Prostate gland (tissue), 2 donors: Measurements from ENCODE around the gene ATP5F1D.

Experiments used
- CTCF ChIP-seq, 4 experiments: fragments of 200-600 bp in 2 of 4; fragments of 450-650 bp in 2 of 4; sonication (generic) in 2 of 4; IDR thresholded peaks; 1 replicate in 3 of 4; 2 replicates in 1 of 4; pipeline ENCODE4 v1.5.1; 2016 to 2019; ENCODE audit warnings: antibody characterized with exemption in 4 of 4, mild to moderate bottlenecking in 2 of 4, moderate library complexity in 2 of 4
- POLR2AphosphoS5 ChIP-seq: sonication (generic); formaldehyde crosslinking; IDR thresholded peaks from one replicate; pipeline ENCODE4 v1.6.1; 2017; ENCODE audit warnings: antibody characterized with exemption

- TF ChIP-seq CTCF (IDR thresholded peaks at IDR 0.05) (no peak), POLR2AphosphoS5 (no peak)
These were observed 42.9 kb downstream of the ATP5F1D start for GRCh38 chr19:1284293-1284978.
